Endothelial cell of umbilical vein (primary cell): ENCODE data around the gene TLE7. TPM values are rescaled to one million over a fixed set of nuclear protein-coding genes. Genes with fewer than 3 reads are reported as not detected.

Experiments
- BruUV-seq: library from RNA; stranded (reverse); fragments of 400-500 nt; replicated peaks from 2 replicates; lab custom pipeline; 2021; lab: Mats Ljungman, UMichigan
- CTCF ChIA-PET: fragments of 300-600, 350-600 bp; sonication (Branson Sonifier 250); formaldehyde crosslinking; loops from one replicate; lab custom pipeline; 2021; ENCODE audit warnings: antibody characterized with exemption, inconsistent platforms; lab: Charles Lee
- POLR2A ChIA-PET: fragments of 300-600, 350-600 bp; sonication (Branson Sonifier 250); formaldehyde crosslinking; loops from one replicate; lab custom pipeline; 2021; ENCODE audit warnings: antibody characterized with exemption, inconsistent platforms; lab: Charles Lee
- DNase-seq: peaks from one replicate; pipeline ENCODE4 v3.0.0-alpha.2; 2011; ENCODE audit warnings: low read depth, low spot score
- FAIRE-seq: peaks from 2 replicates; lab custom pipeline; 2011; peaks lifted over from hg19 to GRCh38; lab: Jason Lieb, UNC
- H2AFZ ChIP-seq: 2 replicates; pipeline ENCODE4 v1.6.0; 2012; ENCODE audit warnings: low read depth, low read length, control low read depth, inconsistent platforms
- H3K27ac ChIP-seq: 2 replicates; pipeline ENCODE4 v1.5.1; 2011; ENCODE audit warnings: low read depth, mild to moderate bottlenecking, control low read depth, low read length, moderate library complexity; ENCODE audit not compliant: insufficient read depth
- H3K27me3 ChIP-seq, 2 experiments: 2 replicates each; pipeline versions ENCODE4 v1.6.0 to v1.6.1; 2011; ENCODE audit warnings: low read length in 2 of 2, mixed read lengths in 1 of 2; ENCODE audit not compliant: control insufficient read depth in 2 of 2, insufficient read depth in 2 of 2
- H3K36me3 ChIP-seq, 2 experiments: 2 replicates in 1 of 2; 3 replicates in 1 of 2; pipeline ENCODE4 v1.5.1; 2011; ENCODE audit warnings: low read length in 2 of 2, mild to moderate bottlenecking in 1 of 2, moderate library complexity in 1 of 2; ENCODE audit not compliant: control insufficient read depth in 2 of 2, insufficient read depth in 2 of 2; ENCODE audit errors: extremely low read depth in 1 of 2
- H3K4me1 ChIP-seq: 3 replicates; pipeline ENCODE4 v1.5.1; 2011; ENCODE audit warnings: mild to moderate bottlenecking, low read length; ENCODE audit not compliant: control insufficient read depth, insufficient read depth; ENCODE audit errors: extremely low read depth
- H3K4me2 ChIP-seq: 2 replicates; pipeline ENCODE4 v1.6.1; 2011; ENCODE audit warnings: low read length, control low read depth, mixed read lengths; ENCODE audit not compliant: insufficient read depth
- H3K4me3 ChIP-seq, 3 experiments: fragments of 200-600 bp in 1 of 3; sonication (generic), shearing (Covaris generic) in 1 of 3; replicated peaks in 1 of 3; 2 replicates each; pipeline ENCODE4 v1.5.1; 2011 to 2016; ENCODE audit warnings: control low read depth in 3 of 3, low read length in 3 of 3, mild to moderate bottlenecking in 2 of 3, inconsistent platforms in 1 of 3, low read depth in 1 of 3, moderate library complexity in 1 of 3; ENCODE audit not compliant: insufficient read depth in 1 of 3
- H3K79me2 ChIP-seq: 2 replicates; pipeline ENCODE4 v1.6.0; 2012; ENCODE audit warnings: low read length, inconsistent platforms; ENCODE audit not compliant: control insufficient read depth, insufficient read depth
- H3K9ac ChIP-seq: replicated peaks from 2 replicates; pipeline ENCODE3; 2011; ENCODE audit warnings: low read length, control low read depth; ENCODE audit not compliant: insufficient read depth; ENCODE audit errors: extremely low read depth
- H3K9me1 ChIP-seq: replicated peaks from 3 replicates; pipeline ENCODE4 v1.6.0; 2011; ENCODE audit warnings: mild to moderate bottlenecking, low read length; ENCODE audit not compliant: control insufficient read depth, insufficient read depth; ENCODE audit errors: extremely low read depth
- H3K9me3 ChIP-seq: replicated peaks from 2 replicates; pipeline ENCODE4 v1.5.1; 2012; ENCODE audit warnings: low read length, inconsistent platforms; ENCODE audit not compliant: control insufficient read depth, insufficient read depth
- H4K20me1 ChIP-seq: replicated peaks from 2 replicates; pipeline ENCODE3; 2011; ENCODE audit warnings: mild to moderate bottlenecking, low read length; ENCODE audit not compliant: control insufficient read depth, insufficient read depth; ENCODE audit errors: extremely low read depth
- EZH2 ChIP-seq: IDR thresholded peaks from 2 replicates; pipeline ENCODE4 v1.6.1; 2012; ENCODE audit warnings: borderline replicate concordance, low read depth, mild to moderate bottlenecking, moderate library complexity, low read length, inconsistent platforms; ENCODE audit not compliant: severe bottlenecking
- FOS ChIP-seq: IDR thresholded peaks from 2 replicates; pipeline ENCODE4 v1.6.1; 2011; ENCODE audit warnings: mild to moderate bottlenecking, low read length, moderate library complexity, borderline replicate concordance; ENCODE audit not compliant: insufficient read depth
- GATA2 ChIP-seq: IDR thresholded peaks from 2 replicates; pipeline ENCODE4 v1.7.0; 2011; ENCODE audit warnings: low read depth, mild to moderate bottlenecking, moderate library complexity, mixed read lengths, low read length; ENCODE audit not compliant: insufficient read length, insufficient read depth
- JUN ChIP-seq: IDR thresholded peaks from 2 replicates; pipeline ENCODE4 v1.6.1; 2011; ENCODE audit warnings: borderline replicate concordance, low read depth; ENCODE audit not compliant: insufficient read length, insufficient read depth
- MYC ChIP-seq: IDR thresholded peaks from one replicate; pipeline ENCODE4 v1.6.1; 2011; ENCODE audit warnings: mild to moderate bottlenecking, low read depth, low read length
- POLR2A ChIP-seq: IDR thresholded peaks from 2 replicates; pipeline ENCODE4 v1.6.1; 2012; ENCODE audit warnings: low read depth, mild to moderate bottlenecking, control low read depth, low read length
- POLR2AphosphoS5 ChIP-seq: IDR thresholded peaks from 2 replicates; pipeline ENCODE4 v1.6.1; 2012; ENCODE audit warnings: low read depth, mild to moderate bottlenecking, control low read depth, low read length, moderate library complexity; ENCODE audit not compliant: insufficient read depth
- dilution Hi-C: fragments of 300-500 bp; cut with MboI; formaldehyde crosslinking; loops from one replicate; pipeline ENCODE4 v1.15.0; 2019; ENCODE audit warnings: low sequenced_read_pairs; ENCODE audit not compliant: extremely low pct_ligation_motif_present
- intact Hi-C: fragments of 100-400 bp; cut with micrococcal nuclease; formaldehyde crosslinking; loops from one replicate; pipeline ENCODE4 v1.10.0; 2022
- polyA plus RNA-seq, 4 experiments: library from polyadenylated mRNA; depleted of rRNA in 3 of 4; stranded (reverse) in 3 of 4; unstranded in 1 of 4; fragments of >200 nt; gene quantifications; 2 replicates each; pipeline versions ENCODE4 v1.2.1 to v1.2.3, GENCODE V29; 2011 to 2012; ENCODE audit warnings: missing spikeins in 1 of 4
- total RNA-seq: library from RNA; stranded (reverse); gene quantifications from 2 replicates; pipeline ENCODE4 v1.2.3, GENCODE V29; 2021
- TF ChIP-seq, protein P1 (sequence below): IDR thresholded peaks from 2 replicates; pipeline ENCODE4 v1.6.1; 2011; ENCODE audit not compliant: insufficient read depth, insufficient read length
- TF ChIP-seq, protein P2 (sequence below), 2 donors: IDR thresholded peaks; 1 replicate in 1 of 2; 2 replicates in 1 of 2; pipeline ENCODE4 v1.5.1; 2011; ENCODE audit warnings: low read length in 2 of 2, mild to moderate bottlenecking in 2 of 2, moderate library complexity in 2 of 2, control low read depth in 1 of 2, inconsistent platforms in 1 of 2, low read depth in 1 of 2; ENCODE audit not compliant: insufficient read depth in 1 of 2; ENCODE audit errors: extremely low read depth in 1 of 2

The TLE7 gene
- total and polyA plus RNA-seq, 2 donors (not counting 3 experiments of a cell fraction or from before 2014, with no cell fraction given) = not detected

DNA sequence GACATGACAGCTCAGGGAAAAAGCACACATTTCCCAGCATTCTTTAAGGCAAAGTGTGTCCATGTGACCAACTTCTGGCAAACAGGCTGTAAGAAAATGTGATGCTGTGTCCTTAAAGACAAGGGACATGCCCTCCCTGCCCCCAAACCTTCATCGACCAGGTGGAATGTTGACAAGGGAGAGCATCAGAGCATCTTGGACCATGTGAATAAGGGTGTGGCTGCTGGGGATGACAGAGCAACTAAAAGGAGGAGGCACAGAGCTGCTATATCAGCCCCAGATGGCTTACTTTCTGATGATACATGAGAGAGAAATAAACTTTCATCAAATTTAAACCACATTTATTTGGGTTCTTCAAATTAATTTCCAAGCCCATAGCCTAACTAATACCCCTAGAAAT lies 22.4 kb upstream of the TLE7 start:
- Histone ChIP-seq H3K27ac (no peak overlapping the region), H3K36me3 (no peaks in the 10 kb centered on the region), H3K9me3 (no peaks in the 10 kb centered on the region), H3K27me3 (no peaks in the 10 kb centered on the region), H3K4me3 (no peak overlapping the region), H2AFZ (no peak overlapping the region), H3K79me2 (peaks cover 2% of the 10 kb centered on the region), H3K9ac (no peak overlapping the region), H3K4me2 (no peak overlapping the region), H3K4me1 (peaks cover 15% of the 10 kb centered on the region), H4K20me1 (no peaks in the 10 kb centered on the region), H3K9me1 (no peaks in the 10 kb centered on the region)
- BruUV-seq = no TSS peak
- intact Hi-C loops = no loop called here
- TF ChIP-seq POLR2AphosphoS5 (no peak), JUN (no peak), POLR2A (no peak), MYC (no peak), EZH2 (no peak), FOS (no peak), GATA2 (no peak)
- TF ChIP-seq, protein P1, sequence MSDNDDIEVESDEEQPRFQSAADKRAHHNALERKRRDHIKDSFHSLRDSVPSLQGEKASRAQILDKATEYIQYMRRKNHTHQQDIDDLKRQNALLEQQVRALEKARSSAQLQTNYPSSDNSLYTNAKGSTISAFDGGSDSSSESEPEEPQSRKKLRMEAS = no peak
- TF ChIP-seq, protein P2, sequence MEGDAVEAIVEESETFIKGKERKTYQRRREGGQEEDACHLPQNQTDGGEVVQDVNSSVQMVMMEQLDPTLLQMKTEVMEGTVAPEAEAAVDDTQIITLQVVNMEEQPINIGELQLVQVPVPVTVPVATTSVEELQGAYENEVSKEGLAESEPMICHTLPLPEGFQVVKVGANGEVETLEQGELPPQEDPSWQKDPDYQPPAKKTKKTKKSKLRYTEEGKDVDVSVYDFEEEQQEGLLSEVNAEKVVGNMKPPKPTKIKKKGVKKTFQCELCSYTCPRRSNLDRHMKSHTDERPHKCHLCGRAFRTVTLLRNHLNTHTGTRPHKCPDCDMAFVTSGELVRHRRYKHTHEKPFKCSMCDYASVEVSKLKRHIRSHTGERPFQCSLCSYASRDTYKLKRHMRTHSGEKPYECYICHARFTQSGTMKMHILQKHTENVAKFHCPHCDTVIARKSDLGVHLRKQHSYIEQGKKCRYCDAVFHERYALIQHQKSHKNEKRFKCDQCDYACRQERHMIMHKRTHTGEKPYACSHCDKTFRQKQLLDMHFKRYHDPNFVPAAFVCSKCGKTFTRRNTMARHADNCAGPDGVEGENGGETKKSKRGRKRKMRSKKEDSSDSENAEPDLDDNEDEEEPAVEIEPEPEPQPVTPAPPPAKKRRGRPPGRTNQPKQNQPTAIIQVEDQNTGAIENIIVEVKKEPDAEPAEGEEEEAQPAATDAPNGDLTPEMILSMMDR (IDR thresholded peaks at IDR 0.05; ENCODE audit: extremely low read depth in 1 of 2, insufficient read depth in 1 of 2, low read depth in 1 of 2, low read length in 2 of 2) = no peak
- ChIA-PET CTCF (interaction anchor here (1.5 kb wide), 1 partner anchor 15 kb away, joined by 9 read pairs; no protein-coding TSS in a partner anchor), POLR2A (interaction anchor here (0.6 kb wide), 1 partner anchor 137 kb away, joined by 3 read pairs; no protein-coding TSS in a partner anchor)
- DNase-seq (no peak), FAIRE-seq (no peak)
- dilution Hi-C loops = no loop called here
